SK-N-MC (cell line): Measurements from ENCODE around the gene ELOVL7.

Experiments
- EZH2 ChIP-seq: fragments of 200-600 bp; sonication (generic); IDR thresholded peaks from one replicate; pipeline ENCODE4 v1.6.1; 2017; ENCODE audit warnings: antibody characterized with exemption
- POLR2AphosphoS5 ChIP-seq: IDR thresholded peaks from 2 replicates; pipeline ENCODE4 v1.6.1; 2012; ENCODE audit warnings: mild to moderate bottlenecking, low read depth, low read length, borderline replicate concordance

- TF ChIP-seq POLR2AphosphoS5: no peak
- TF ChIP-seq EZH2: no peak
These were observed 7.6 kb upstream of the ELOVL7 start for GRCh38 chr5:60851626-60852025.
